Kidney epithelial cell (primary cell): ENCODE data around the gene ZCCHC18. TPM values are rescaled to one million over a fixed set of nuclear protein-coding genes. Genes with fewer than 3 reads are reported as not detected.
"Not testable (repeated sequence)": the region's sequence is repeated elsewhere in the genome, so short reads cannot be mapped to it uniquely, and the experiment has no call there.

ENCODE experiments used
- DNase-seq: peaks from one replicate; pipeline ENCODE4 v3.0.0-alpha.2; 2010; ENCODE audit warnings: low read depth
- H3K27me3 ChIP-seq: 2 replicates; pipeline ENCODE4 v1.6.0; 2011; ENCODE audit warnings: low read length; ENCODE audit not compliant: control insufficient read depth, insufficient read depth
- H3K36me3 ChIP-seq: 2 replicates; pipeline ENCODE4 v1.5.1; 2011; ENCODE audit warnings: low read length; ENCODE audit not compliant: control insufficient read depth, insufficient read depth
- H3K4me3 ChIP-seq: 2 replicates; pipeline ENCODE4 v1.5.1; 2011; ENCODE audit warnings: low read depth, mild to moderate bottlenecking, control low read depth, low read length
- total RNA-seq: library from RNA; depleted of rRNA; stranded (reverse); fragments of >200 nt; gene quantifications from 2 replicates; pipeline ENCODE4 v1.2.3, GENCODE V29; 2015
- TF ChIP-seq, protein P1 (sequence below): IDR thresholded peaks from 2 replicates; pipeline ENCODE4 v1.5.1; 2011; ENCODE audit warnings: mild to moderate bottlenecking, moderate library complexity, low read length, control low read depth, inconsistent platforms; ENCODE audit not compliant: insufficient read depth, poor library complexity, severe bottlenecking

Gene ZCCHC18
- 1.4 and 1.5 TPM in 2 replicates for total RNA-seq

DNA sequence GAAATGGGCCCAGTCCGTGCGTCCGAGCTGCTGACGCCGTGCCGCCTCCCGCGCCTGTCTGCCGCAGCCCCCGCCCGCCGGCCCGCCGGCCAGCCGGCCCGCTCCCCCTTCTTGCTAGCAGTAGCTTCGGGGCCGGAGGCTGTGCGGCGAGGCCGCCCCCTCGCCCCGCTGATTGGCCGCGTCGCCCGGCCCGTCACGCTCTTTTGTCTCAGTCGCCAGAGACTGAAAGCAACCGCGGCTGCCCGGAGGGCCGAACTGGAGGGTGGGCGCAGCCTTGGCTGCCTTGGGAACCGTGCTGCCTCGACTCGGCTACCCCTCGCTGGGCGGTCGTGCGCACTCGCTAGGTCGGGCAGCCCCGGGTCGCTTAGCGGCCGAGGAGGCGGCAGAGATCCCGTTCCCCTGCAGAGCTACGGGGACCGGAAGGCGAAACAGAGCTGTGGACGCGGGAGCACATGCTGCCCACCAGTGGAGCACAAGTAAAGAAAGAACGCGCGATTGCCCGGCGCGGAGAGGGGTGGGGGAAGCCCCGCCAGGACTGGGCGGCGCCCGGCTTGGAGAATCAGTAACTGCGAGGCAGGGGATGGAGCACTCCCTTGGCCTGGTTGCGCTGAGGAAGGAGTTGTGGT, at the start of gene ZCCHC18:
Gene ZCCHC18, plus strand, starts transcription at position 198 of the 626 bp plus-strand sequence. CDS start 1,589 bp downstream, outside the sequence.
- Histone ChIP-seq H3K27me3 (no peaks in the 10 kb centered on the region), H3K4me3 (peak within 1 kb of the TSS; percentile 52), H3K36me3 (no peaks in the 10 kb centered on the region)
- DNase-seq = no peak
- TF ChIP-seq, protein P1, sequence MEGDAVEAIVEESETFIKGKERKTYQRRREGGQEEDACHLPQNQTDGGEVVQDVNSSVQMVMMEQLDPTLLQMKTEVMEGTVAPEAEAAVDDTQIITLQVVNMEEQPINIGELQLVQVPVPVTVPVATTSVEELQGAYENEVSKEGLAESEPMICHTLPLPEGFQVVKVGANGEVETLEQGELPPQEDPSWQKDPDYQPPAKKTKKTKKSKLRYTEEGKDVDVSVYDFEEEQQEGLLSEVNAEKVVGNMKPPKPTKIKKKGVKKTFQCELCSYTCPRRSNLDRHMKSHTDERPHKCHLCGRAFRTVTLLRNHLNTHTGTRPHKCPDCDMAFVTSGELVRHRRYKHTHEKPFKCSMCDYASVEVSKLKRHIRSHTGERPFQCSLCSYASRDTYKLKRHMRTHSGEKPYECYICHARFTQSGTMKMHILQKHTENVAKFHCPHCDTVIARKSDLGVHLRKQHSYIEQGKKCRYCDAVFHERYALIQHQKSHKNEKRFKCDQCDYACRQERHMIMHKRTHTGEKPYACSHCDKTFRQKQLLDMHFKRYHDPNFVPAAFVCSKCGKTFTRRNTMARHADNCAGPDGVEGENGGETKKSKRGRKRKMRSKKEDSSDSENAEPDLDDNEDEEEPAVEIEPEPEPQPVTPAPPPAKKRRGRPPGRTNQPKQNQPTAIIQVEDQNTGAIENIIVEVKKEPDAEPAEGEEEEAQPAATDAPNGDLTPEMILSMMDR = no peak

DNA sequence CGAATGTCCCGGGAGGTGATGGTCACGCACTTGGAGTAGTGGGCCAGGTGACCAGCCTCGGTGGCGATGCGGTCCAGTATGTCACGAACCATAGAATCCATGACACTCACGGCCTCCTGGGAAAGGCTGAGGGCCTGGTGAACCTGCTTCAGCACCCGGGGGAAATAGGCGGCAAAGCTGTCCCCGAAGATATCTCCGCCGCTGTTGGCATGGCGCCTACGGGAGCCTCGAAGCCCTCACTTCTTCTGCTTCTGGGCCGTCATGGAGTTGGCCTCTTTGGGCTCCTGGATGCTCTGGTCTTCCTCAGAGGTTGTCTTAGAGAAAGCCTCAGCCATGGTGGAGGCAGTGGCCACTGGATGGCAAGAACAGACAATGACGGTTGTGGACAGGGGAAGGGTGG, 49.7 kb upstream of the ZCCHC18 start:
- not testable (repeated sequence) for H3K36me3 ChIP-seq, H3K4me3 ChIP-seq, DNase-seq

GRCh38 chrX:104075778-104076445, 36.4 kb upstream of the ZCCHC18 start, which contains the start of gene TMSB15C:
Gene TMSB15C (minus strand): TSS chrX:104076236.
- H3K4me3 ChIP-seq, H3K27me3 ChIP-seq, DNase-seq: not testable (repeated sequence)

More for the DNA sequence above, 49.7 kb upstream of the ZCCHC18 start:
- not testable (repeated sequence) for H3K27me3 ChIP-seq

DNA sequence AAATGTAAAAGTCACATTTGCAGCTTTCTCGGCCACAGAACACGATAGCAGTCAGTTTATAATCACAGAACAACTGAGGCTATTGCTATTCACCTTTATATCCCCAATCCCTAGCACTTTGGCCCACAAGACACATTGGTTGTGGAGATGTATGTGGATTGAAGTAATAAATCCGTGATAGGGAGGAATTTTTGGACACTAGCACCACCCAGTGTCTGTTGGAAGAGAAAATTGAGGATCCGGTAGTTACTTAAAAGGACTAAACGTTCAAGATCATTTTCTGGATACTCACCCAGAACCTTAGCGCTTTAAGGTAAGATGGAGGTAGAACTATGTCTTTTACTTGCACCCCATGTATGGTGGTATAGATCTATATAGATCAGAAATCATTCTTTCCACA, 34.5 kb upstream of the ZCCHC18 start:
- not testable (repeated sequence) for H3K27me3 ChIP-seq, H3K4me3 ChIP-seq, H3K36me3 ChIP-seq, DNase-seq

More at GRCh38 chrX:104075778-104076445, 36.4 kb upstream of the ZCCHC18 start, which contains the start of gene TMSB15C:
- not testable (repeated sequence) for H3K36me3 ChIP-seq

GRCh38 chrX:104084063-104084462, 28.3 kb upstream of the ZCCHC18 start:
- no peaks in the 10 kb centered on the region for H3K36me3 ChIP-seq
- H3K4me3 ChIP-seq = no peak overlapping the region
- no peak for DNase-seq
- no peaks in the 10 kb centered on the region for H3K27me3 ChIP-seq
- TF ChIP-seq, protein P1 = no peak

DNA sequence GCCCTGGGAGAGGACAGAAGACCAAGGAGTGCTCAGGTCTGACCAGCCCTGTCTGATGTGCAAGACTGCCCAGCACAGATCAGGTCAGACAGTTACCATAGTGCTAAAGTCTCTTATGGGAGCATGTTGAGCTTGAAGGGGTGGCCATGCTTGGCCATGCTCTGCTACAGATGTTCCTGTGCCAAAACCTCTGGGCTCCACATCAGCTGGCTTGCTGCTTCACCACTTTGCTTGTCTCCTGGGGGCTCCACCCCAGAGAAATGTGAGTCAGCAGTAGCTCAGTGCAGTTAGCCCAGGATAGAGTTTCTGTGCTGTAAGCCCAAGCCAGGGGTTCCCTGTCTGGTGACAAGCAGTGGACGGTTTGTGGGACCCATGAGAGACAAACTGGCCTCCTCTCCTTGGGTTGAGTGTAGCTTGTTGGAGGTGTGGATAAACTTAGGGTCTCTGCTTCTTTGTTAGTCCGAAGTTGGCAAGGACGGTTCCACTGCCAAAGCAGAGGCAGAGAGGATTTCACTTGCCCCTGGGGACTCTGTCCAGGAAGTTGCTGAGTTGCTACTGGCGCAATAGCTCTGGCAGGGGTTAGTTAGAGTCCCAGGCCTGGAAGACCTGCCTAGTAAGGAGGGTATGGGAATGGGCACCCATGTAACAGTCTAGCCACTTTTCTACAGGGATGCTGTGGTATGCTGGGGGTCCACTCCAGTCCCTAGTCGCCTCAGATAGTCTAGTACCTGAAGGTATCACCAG, 27.6 kb upstream of the ZCCHC18 start:
- no peak for DNase-seq
- TF ChIP-seq, protein P1 = no peak
- Histone ChIP-seq H3K36me3 (no peaks in the 10 kb centered on the region), H3K27me3 (no peaks in the 10 kb centered on the region), H3K4me3 (no peak overlapping the region)

GRCh38 chrX:104085477-104085876, 26.8 kb upstream of the ZCCHC18 start:
- TF ChIP-seq, protein P1 = no peak
- Histone ChIP-seq H3K4me3 (no peak overlapping the region), H3K27me3 (no peaks in the 10 kb centered on the region), H3K36me3 (no peaks in the 10 kb centered on the region)
- DNase-seq = no peak
